Psoas muscle (tissue), 8 donors: ENCODE measurements around the gene LONP2. TPM values are rescaled to one million over a fixed set of nuclear protein-coding genes. Genes with fewer than 3 reads are reported as not detected.

Experiments
- ATAC-seq, 4 donors: fragments of 200-7000 bp; cut with Tn5 transposase; one replicate each; pipeline ENCODE4 v1.9.1; 2020; ENCODE audit warnings: moderate library complexity in 3 of 4, mild to moderate bottlenecking in 2 of 4
- DNase-seq, 2 donors: peaks; one replicate each; pipeline ENCODE4 v3.0.0-alpha.2; 2020
- H3K27ac ChIP-seq: fragments of 200-600 bp; one replicate; pipeline ENCODE4 v1.8.0; 2022
- H3K27me3 ChIP-seq, 3 donors: fragments of 200-600 bp in 1 of 3; one replicate each; pipeline versions ENCODE4 v1.6.1 to v1.8.0; 2013 to 2022; ENCODE audit warnings: low read length in 2 of 3, mild to moderate bottlenecking in 2 of 3, moderate library complexity in 1 of 3; ENCODE audit not compliant: insufficient read depth in 3 of 3
- H3K36me3 ChIP-seq, 2 donors: fragments of 200-600 bp in 1 of 2; one replicate each; pipeline versions ENCODE4 v1.6.1 to v1.8.0; 2013 to 2022; ENCODE audit warnings: low read depth in 1 of 2, mild to moderate bottlenecking in 1 of 2, moderate library complexity in 1 of 2; ENCODE audit not compliant: insufficient read depth in 1 of 2
- H3K4me1 ChIP-seq: fragments of 200-600 bp; one replicate; pipeline ENCODE4 v1.8.0; 2022
- H3K4me3 ChIP-seq: fragments of 200-600 bp; one replicate; pipeline ENCODE4 v1.8.0; 2022; ENCODE audit warnings: mild to moderate bottlenecking
- H3K9me3 ChIP-seq: fragments of 200-600 bp; one replicate; pipeline ENCODE4 v1.8.0; 2022
- WGBS, 3 donors: extraction: QIAGEN DNeasy Blood & Tissue Kit; methylation state at CpG; one replicate each; pipeline versions ENCODE4 v1.1.6 to v1.1.7; 2013; 5-methylcytosine and 5-hydroxymethylcytosine counted together
- intact Hi-C, 2 donors: fragments of 100-400 bp; cut with DNase I; formaldehyde crosslinking; loops; one replicate each; pipeline versions ENCODE4 v1.11.0 to v1.14.2; 2022
- polyA plus RNA-seq, 3 donors: library from polyadenylated mRNA; stranded (reverse); fragments of 200-250 nt; gene quantifications; one replicate each; pipeline ENCODE4 v1.2.3, GENCODE V29; 2013
- total RNA-seq, 4 donors: library from RNA; stranded (reverse); fragmentation: NEBNext Ultra II Directional in 2 of 4; extraction: Animal tissue kit (Norgen Biotek cat#: 25700) in 2 of 4; gene quantifications; one replicate each; pipeline versions ENCODE4 v1.2.1 to v1.2.4, GENCODE V29; 2021 to 2023
- TF ChIP-seq, protein P1 (sequence below): fragments of 200-600 bp; IDR thresholded peaks from one replicate; pipeline ENCODE4 v1.8.0; 2022; ENCODE audit warnings: antibody characterized with exemption
- donor health status: healthy with polysubstance abuse.
- donor health status: DM: no; HTN: no; CAD: no; lungs with moderate emphysema.
- donor health status: Bipolar disorder and iron deficiency.
- donor health status: healthy.
- donor health status: DM: yes; HTN: yes; CAD: no.
- donor health status: DM: no; HTN: no; CAD: no.
- donor health status: DM: no; HTN: no; CAD: no.
- donor health status: DM: yes; HTN: yes; CAD: no.

LONP2 gene
- total and polyA plus RNA-seq, 7 donors, result 15.2 to 68.0 (median 46.5) TPM

DNA sequence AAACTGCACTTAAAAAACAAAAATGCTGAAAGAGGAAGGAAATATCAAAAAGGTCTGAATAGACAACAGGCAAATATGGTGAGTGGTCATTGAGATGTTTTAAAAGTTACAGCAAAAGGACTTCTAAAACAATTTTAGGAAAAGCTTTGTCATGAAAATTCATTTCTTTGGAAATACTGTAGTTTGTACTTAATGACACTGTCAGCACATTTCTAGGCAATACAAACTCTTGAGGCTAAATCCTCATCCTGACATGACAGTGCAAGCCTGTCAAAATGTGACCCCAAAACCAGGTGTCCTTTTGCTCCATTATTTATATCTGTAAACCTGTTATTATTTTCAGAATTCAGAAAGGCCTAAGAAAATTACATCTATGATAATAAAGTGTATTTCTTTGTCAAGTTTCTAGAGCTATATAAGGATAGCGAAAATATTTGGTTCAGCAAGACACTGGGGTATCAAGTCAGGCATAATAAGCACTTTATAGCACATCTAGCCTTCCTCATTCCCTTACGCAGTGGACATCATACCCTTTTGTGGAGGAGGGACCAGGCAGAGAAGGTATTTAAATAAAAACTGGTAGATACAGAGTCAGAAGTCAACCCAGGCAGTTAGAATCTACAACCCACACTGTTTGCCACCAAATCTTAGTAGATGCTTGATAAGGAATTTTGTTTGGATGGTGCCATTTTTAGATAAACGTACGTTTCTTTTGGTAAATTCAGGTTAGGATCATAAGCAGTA is 112.7 kb downstream of the LONP2 start:
- no peaks in the 10 kb centered on the region for H3K27me3 ChIP-seq
- ATAC-seq (no peak), DNase-seq (no peak)
- WGBS, 3 donors, result 92 to 95% (median 94%) methylated on average over 4 of the region's 4 CpGs
- no peaks in the 10 kb centered on the region for H3K9me3 ChIP-seq
- TF ChIP-seq, protein P1, sequence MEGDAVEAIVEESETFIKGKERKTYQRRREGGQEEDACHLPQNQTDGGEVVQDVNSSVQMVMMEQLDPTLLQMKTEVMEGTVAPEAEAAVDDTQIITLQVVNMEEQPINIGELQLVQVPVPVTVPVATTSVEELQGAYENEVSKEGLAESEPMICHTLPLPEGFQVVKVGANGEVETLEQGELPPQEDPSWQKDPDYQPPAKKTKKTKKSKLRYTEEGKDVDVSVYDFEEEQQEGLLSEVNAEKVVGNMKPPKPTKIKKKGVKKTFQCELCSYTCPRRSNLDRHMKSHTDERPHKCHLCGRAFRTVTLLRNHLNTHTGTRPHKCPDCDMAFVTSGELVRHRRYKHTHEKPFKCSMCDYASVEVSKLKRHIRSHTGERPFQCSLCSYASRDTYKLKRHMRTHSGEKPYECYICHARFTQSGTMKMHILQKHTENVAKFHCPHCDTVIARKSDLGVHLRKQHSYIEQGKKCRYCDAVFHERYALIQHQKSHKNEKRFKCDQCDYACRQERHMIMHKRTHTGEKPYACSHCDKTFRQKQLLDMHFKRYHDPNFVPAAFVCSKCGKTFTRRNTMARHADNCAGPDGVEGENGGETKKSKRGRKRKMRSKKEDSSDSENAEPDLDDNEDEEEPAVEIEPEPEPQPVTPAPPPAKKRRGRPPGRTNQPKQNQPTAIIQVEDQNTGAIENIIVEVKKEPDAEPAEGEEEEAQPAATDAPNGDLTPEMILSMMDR, result no peak
- H3K4me1 ChIP-seq, result peaks cover 22% of the 10 kb centered on the region
- peaks cover 3 to 55% of the 10 kb centered on the region in 2 donors for H3K36me3 ChIP-seq
- intact Hi-C loops, result no loop called here
- no peak overlapping the region for H3K27ac ChIP-seq
- H3K4me3 ChIP-seq, result no peak overlapping the region

DNA sequence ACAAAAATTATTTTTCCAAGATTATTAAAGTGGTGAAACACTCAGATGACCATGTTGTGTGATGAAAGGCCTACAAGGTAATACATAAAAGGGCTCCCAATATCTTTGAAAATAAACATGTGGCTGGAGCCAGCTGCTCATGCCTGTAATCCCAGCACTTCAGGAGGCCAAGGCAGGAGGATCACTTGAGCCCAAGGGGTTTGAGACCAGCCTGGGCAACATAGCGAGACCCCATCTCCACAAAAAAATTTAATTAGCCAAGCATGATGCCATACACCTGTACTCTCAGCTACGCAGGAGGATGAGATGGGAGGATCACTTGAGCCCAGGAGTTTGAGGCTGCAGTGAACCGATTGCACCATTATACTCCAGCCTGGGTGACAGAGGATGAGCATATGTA is 114.3 kb downstream of the LONP2 start:
- H3K27me3 ChIP-seq, result no peaks in the 10 kb centered on the region
- H3K36me3 ChIP-seq, result peaks cover 4 to 49% of the 10 kb centered on the region in 2 donors
- ATAC-seq (no peak), DNase-seq (no peak)
- H3K27ac ChIP-seq, result no peak overlapping the region
- 88 to 98% (median 93%) methylated on average over 3 of the region's 3 CpGs for WGBS, 3 donors
- no peaks in the 10 kb centered on the region for H3K9me3 ChIP-seq
- intact Hi-C loops, result no loop called here
- peaks cover 26% of the 10 kb centered on the region for H3K4me1 ChIP-seq
- H3K4me3 ChIP-seq, result no peak overlapping the region
- TF ChIP-seq, protein P1, result no peak

DNA sequence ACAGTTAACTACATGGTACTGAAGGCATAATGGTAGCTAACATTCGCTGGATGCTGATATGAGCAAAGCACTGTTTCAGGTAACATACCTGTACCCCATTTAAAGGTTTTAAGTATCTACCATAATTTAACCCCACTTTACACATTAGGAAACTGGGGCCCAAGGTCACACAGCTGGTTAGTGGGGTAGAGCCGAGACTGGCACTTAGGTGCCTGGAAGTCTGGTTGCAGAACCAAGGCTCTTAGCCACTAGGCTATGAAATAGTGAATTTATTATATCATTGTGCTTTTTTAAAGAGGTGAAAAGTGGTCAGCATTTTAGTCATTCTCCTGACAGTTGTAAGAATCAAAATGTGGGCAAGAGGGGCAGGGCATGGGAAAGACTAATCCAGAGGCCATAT is 115.9 kb downstream of the LONP2 start:
- no peak for DNase-seq
- TF ChIP-seq, protein P1, result no peak
- intact Hi-C loops, result no loop called here

DNA sequence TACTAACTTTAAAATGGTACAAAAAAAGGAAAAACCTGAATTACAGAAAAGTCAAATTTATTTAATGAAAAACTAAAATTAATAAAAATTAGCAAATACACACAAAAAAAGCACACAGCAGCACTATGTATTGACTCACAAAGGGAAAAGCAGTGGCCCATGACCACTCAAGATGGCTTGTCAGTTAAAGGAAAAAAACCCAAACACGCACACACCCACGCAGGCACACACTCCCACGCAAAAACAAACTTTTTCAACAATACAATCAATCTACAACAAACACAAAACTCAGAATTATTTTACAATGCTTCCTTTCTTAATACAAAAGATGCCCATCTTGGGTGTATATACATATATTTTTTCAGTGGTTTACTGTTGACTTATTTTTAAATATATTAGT is 116.9 kb downstream of the LONP2 start:
- intact Hi-C loops, result no loop called here
- TF ChIP-seq, protein P1, result no peak
- 92 to 95% (median 93%) methylated on average over 3 of the region's 3 CpGs for WGBS, 3 donors
- Histone ChIP-seq H3K36me3 (peaks cover 4 to 41% of the 10 kb centered on the region in 2 donors), H3K9me3 (no peaks in the 10 kb centered on the region), H3K27me3 (no peaks in the 10 kb centered on the region), H3K4me3 (no peak overlapping the region), H3K4me1 (peaks cover 39% of the 10 kb centered on the region), H3K27ac (no peak overlapping the region)
- DNase-seq (no peak), ATAC-seq (no peak)

More for the DNA sequence above, 115.9 kb downstream of the LONP2 start:
- Histone ChIP-seq H3K27ac (no peak overlapping the region), H3K36me3 (peaks cover 4 to 47% of the 10 kb centered on the region in 2 donors), H3K4me1 (peaks cover 32% of the 10 kb centered on the region), H3K4me3 (no peak overlapping the region), H3K9me3 (no peaks in the 10 kb centered on the region), H3K27me3 (no peaks in the 10 kb centered on the region)
- ATAC-seq, result no peak
- 85 to 98% (median 91%) methylated on average over 2 of the region's 2 CpGs for WGBS, 3 donors
